Activated CD4-positive, alpha-beta T cell treated with anti-CD3 and anti-CD28 coated beads, Interleukin-2, amount 10 ng/mL, durations not matched to agents 24 days and 14 days (primary cell): ENCODE measurements around the gene PLXNA4. TPM values are rescaled to one million over a fixed set of nuclear protein-coding genes. Genes with fewer than 3 reads are reported as not detected.

ENCODE experiments used
- DNase-seq: peaks from one replicate; pipeline ENCODE4 v3.0.0; 2022
- H3K27ac Mint-ChIP-seq: one replicate; pipeline ENCODE4 v1.8.0; 2022; ENCODE audit warnings: mild to moderate bottlenecking, mixed read lengths
- H3K27me3 Mint-ChIP-seq: one replicate; pipeline ENCODE4 v1.8.0; 2022; ENCODE audit warnings: mixed read lengths
- H3K36me3 Mint-ChIP-seq: one replicate; pipeline ENCODE4 v1.8.0; 2022; ENCODE audit warnings: low read depth, mild to moderate bottlenecking, mixed read lengths
- H3K4me1 Mint-ChIP-seq: one replicate; pipeline ENCODE4 v1.8.0; 2021; ENCODE audit warnings: mixed read lengths
- H3K4me3 Mint-ChIP-seq: one replicate; pipeline ENCODE4 v1.8.0; 2022; ENCODE audit warnings: mild to moderate bottlenecking, moderate library complexity, mixed read lengths
- H3K9me3 Mint-ChIP-seq: one replicate; pipeline ENCODE4 v1.8.0; 2021; ENCODE audit warnings: mixed read lengths
- intact Hi-C: fragments of 100-400 bp; cut with micrococcal nuclease; formaldehyde crosslinking; loops from one replicate; pipeline ENCODE4 v1.15.1; 2023
- total RNA-seq: library from RNA; stranded (reverse); gene quantifications from 2 replicates; pipeline ENCODE4 v1.2.3, GENCODE V29; 2022

Gene PLXNA4
- total RNA-seq, 1 donor from 2014 or later, result 0.70 TPM

- no peaks in the 10 kb centered on the region for H3K36me3 Mint-ChIP-seq
These were observed 445.1 kb downstream of the PLXNA4 start for GRCh38 chr7:132131196-132131595.

DNA sequence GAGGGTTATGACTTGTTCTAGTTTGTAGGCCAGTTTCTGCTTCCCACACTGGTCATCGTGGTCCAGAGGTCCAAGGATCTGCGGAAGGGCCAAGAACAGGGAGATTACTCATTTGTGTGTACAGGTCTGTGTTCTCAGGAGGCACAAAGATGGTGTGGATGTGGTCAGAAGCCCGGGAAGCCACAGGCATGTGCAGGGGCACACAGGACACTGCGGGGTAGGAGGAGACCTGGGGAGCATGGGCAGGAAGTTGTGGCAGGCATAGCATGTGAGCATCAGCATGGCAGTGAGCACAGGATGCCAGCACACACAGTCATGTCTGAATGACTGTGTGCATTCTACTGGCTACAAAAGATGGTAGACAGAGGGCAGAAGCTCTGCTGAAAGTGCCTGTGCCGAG is 445.8 kb downstream of the PLXNA4 start:
- Mint-ChIP-seq H3K36me3 (no peaks in the 10 kb centered on the region), H3K4me1 (no peaks in the 10 kb centered on the region), H3K4me3 (no peak overlapping the region), H3K27me3 (no peaks in the 10 kb centered on the region), H3K27ac (no peak overlapping the region), H3K9me3 (no peaks in the 10 kb centered on the region)
- intact Hi-C loops, result no loop called here
- DNase-seq, result no peak

More at GRCh38 chr7:132131196-132131595, 445.1 kb downstream of the PLXNA4 start:
- Mint-ChIP-seq H3K27ac (no peak overlapping the region), H3K4me1 (no peaks in the 10 kb centered on the region), H3K4me3 (no peak overlapping the region), H3K9me3 (no peaks in the 10 kb centered on the region), H3K27me3 (no peaks in the 10 kb centered on the region)
- intact Hi-C loops, result no loop called here
- no peak for DNase-seq

- Mint-ChIP-seq H3K27me3 (no peaks in the 10 kb centered on the region), H3K4me1 (no peaks in the 10 kb centered on the region), H3K4me3 (no peak overlapping the region), H3K9me3 (no peaks in the 10 kb centered on the region), H3K27ac (no peak overlapping the region), H3K36me3 (no peaks in the 10 kb centered on the region)
- no peak for DNase-seq
- intact Hi-C loops, result no loop called here
These were observed 450.2 kb downstream of the PLXNA4 start for GRCh38 chr7:132125872-132126595.

DNA sequence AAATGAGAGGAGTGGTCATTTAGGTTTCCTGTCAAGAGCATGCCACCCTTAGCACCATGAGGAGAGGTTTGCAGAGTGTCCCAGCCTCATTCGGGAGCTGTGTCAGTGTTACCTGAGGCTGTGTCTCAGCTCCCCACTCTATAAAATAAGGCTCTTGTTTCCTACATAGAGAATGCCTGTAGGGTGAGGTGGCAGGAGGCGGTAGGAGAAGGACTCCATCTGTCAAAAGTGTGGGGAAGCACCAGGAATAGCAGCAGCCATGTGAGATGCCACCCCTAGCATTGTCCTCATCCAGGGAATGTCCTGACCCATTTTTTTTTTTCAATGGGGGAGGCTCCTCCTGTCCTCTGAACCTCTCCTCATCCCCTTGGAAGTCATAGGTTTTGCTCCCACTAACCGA is 451.2 kb downstream of the PLXNA4 start:
- no peaks in the 10 kb centered on the region for H3K9me3 Mint-ChIP-seq
- H3K27ac Mint-ChIP-seq, result no peak overlapping the region
- intact Hi-C loops, result no loop called here
- no peak overlapping the region for H3K4me3 Mint-ChIP-seq
- H3K27me3 Mint-ChIP-seq, result no peaks in the 10 kb centered on the region
- no peak for DNase-seq
- H3K4me1 Mint-ChIP-seq, result no peaks in the 10 kb centered on the region
- no peaks in the 10 kb centered on the region for H3K36me3 Mint-ChIP-seq

DNA sequence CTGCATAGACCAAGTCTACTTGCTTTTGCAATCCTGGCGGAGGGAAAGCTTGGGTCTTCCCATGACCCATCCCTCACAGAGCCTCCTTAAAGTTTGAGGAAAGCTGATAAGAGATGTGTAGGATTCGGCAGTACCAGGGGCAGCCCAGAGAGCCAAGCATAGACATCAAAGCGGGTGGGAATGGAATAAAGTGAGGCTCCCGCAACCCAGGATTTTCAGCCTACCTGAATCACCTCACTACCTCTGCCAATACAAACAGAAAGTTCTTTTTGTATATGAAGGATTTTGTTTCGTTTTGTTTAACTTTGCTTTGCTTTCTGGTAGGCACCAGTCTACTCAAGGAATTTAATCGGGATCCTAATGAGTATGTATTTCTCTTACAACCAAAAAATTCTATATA is 451.7 kb downstream of the PLXNA4 start:
- H3K27ac Mint-ChIP-seq, result no peak overlapping the region
- H3K4me1 Mint-ChIP-seq, result no peaks in the 10 kb centered on the region
- H3K9me3 Mint-ChIP-seq, result no peaks in the 10 kb centered on the region
- no peaks in the 10 kb centered on the region for H3K27me3 Mint-ChIP-seq
- intact Hi-C loops, result no loop called here
- no peaks in the 10 kb centered on the region for H3K36me3 Mint-ChIP-seq
- DNase-seq, result no peak
- H3K4me3 Mint-ChIP-seq, result no peak overlapping the region

DNA sequence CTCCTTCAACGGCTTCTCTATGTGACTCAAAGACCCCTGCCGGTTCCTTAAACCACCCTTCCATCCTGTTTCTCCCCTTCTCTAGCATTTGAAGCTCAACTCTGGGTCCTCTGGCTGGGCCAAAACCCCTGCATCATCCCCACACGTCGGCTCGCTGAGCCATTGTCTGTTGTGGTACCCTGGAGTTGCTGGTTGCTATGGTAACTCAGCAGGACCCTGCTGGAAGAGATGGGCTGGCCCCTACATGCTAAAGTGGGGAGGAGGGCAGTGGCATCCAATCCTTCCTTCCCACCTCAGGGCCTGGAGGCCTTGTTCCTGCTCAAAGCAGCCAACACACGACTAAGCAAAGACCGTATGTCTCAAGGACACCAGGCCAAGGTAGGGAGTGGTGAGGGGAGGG is 452.5 kb downstream of the PLXNA4 start:
- peaks cover 3% of the 10 kb centered on the region for H3K27me3 Mint-ChIP-seq
- no peaks in the 10 kb centered on the region for H3K4me1 Mint-ChIP-seq
- no peak overlapping the region for H3K4me3 Mint-ChIP-seq
- H3K27ac Mint-ChIP-seq, result no peak overlapping the region
- no peaks in the 10 kb centered on the region for H3K9me3 Mint-ChIP-seq
- intact Hi-C loops, result no loop called here
- DNase-seq, result no peak
- H3K36me3 Mint-ChIP-seq, result no peaks in the 10 kb centered on the region

DNA sequence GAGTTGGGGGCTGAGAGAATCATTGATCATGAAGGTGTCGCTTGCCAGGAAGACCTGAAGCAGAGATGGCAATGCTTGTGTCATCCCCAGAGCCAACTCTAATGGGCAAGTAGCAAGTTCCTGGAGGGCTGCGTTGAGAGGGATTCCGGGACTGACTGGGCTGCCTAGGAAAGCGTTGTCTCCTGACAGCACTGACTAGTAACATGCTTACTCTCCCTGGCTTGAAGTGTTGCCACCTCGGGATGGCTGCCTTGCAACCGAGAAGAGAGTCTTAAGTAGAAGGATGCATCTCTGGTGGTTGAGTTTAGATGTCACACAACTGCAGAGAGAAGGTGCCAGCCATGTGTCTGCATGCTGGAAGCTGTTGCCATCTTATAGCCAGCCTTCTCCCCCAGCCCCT is 453.4 kb downstream of the PLXNA4 start:
- no peak for DNase-seq
- intact Hi-C loops, result no loop called here
- Mint-ChIP-seq H3K4me3 (no peak overlapping the region), H3K27ac (no peak overlapping the region), H3K36me3 (no peaks in the 10 kb centered on the region), H3K4me1 (no peaks in the 10 kb centered on the region), H3K9me3 (no peaks in the 10 kb centered on the region), H3K27me3 (peaks cover 5% of the 10 kb centered on the region)

- H3K4me1 Mint-ChIP-seq, result no peaks in the 10 kb centered on the region
- no peak overlapping the region for H3K4me3 Mint-ChIP-seq
- H3K27ac Mint-ChIP-seq, result no peak overlapping the region
- no peak for DNase-seq
- intact Hi-C loops, result no loop called here
- H3K27me3 Mint-ChIP-seq, result peaks cover 5% of the 10 kb centered on the region
- H3K9me3 Mint-ChIP-seq, result no peaks in the 10 kb centered on the region
- H3K36me3 Mint-ChIP-seq, result no peaks in the 10 kb centered on the region
These were observed 454.3 kb downstream of the PLXNA4 start for GRCh38 chr7:132121987-132122386.

DNA sequence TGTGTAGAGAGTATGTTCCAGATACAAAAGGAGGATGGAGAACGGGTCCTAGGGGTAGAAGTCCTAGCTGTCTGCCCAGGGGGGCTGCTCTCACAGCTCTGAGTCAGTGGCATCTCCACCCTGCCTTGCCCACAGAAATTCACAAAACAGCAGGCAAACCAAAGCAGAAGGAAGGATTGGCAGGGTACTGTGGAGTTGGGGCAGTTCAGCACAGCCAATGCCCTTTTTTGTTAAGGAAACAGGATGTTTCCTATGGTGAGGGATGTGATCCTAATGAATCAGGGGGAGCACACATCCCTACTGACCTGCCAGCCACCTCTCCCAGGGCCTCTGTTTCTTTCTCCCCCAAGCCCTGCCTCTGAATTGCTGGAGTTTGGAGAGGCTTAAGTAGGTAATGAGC is 457.6 kb downstream of the PLXNA4 start:
- peaks cover 9% of the 10 kb centered on the region for H3K27me3 Mint-ChIP-seq
- H3K27ac Mint-ChIP-seq, result no peak overlapping the region
- DNase-seq, result no peak
- no peaks in the 10 kb centered on the region for H3K36me3 Mint-ChIP-seq
- no peak overlapping the region for H3K4me3 Mint-ChIP-seq
- H3K4me1 Mint-ChIP-seq, result no peaks in the 10 kb centered on the region
- no peaks in the 10 kb centered on the region for H3K9me3 Mint-ChIP-seq
- intact Hi-C loops, result no loop called here

DNA sequence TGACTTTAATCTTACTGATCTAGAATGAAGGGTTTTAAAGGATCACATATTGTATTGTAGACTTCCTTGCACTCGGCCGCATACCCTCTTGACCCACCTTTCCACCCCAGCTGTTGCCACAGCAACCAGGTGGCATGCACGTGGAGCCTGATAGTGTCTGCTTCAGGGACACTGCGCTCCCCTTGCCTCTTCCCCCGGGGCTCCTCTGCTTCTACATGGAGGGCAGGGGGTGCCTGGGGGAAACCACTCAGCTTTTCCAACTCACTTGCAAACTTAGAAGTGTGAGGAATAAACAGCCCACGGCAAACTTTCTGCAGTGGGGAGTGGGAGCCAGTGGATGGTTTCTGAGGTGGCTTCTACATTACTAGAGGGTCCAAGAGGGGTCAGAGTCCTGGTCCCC is 458.6 kb downstream of the PLXNA4 start:
- Mint-ChIP-seq H3K9me3 (no peaks in the 10 kb centered on the region), H3K27me3 (peaks cover 9% of the 10 kb centered on the region), H3K4me3 (no peak overlapping the region), H3K36me3 (no peaks in the 10 kb centered on the region), H3K27ac (no peak overlapping the region), H3K4me1 (no peaks in the 10 kb centered on the region)
- intact Hi-C loops, result no loop called here
- no peak for DNase-seq

DNA sequence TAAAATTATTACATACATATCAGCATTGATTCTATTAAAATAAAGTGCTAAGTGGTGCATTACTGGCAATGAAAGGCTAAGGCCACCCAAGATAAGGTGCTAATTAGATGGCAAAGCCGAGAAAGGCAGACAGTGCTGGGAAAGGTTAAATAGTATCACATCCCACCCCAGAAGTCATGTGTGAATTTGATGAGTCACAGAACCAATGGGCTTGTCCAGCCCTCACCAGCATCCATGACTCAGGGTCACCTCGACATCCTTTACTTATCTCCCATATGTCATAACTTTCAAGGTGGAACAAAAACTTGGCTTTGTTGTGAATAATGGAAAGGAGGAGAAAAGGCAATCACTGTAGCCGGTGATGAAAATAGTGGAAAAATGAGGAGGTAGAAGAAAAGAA is 459.1 kb downstream of the PLXNA4 start:
- H3K4me3 Mint-ChIP-seq, result no peak overlapping the region
- H3K36me3 Mint-ChIP-seq, result no peaks in the 10 kb centered on the region
- peaks cover 9% of the 10 kb centered on the region for H3K27me3 Mint-ChIP-seq
- no peaks in the 10 kb centered on the region for H3K4me1 Mint-ChIP-seq
- no peaks in the 10 kb centered on the region for H3K9me3 Mint-ChIP-seq
- intact Hi-C loops, result no loop called here
- no peak for DNase-seq
- no peak overlapping the region for H3K27ac Mint-ChIP-seq

GRCh38 chr7:132116369-132116768 is 459.9 kb downstream of the PLXNA4 start:
- no peak overlapping the region for H3K4me3 Mint-ChIP-seq
- DNase-seq, result no peak
- H3K9me3 Mint-ChIP-seq, result no peaks in the 10 kb centered on the region
- peaks cover 9% of the 10 kb centered on the region for H3K27me3 Mint-ChIP-seq
- intact Hi-C loops, result no loop called here
- H3K27ac Mint-ChIP-seq, result no peak overlapping the region
- H3K4me1 Mint-ChIP-seq, result no peaks in the 10 kb centered on the region
- no peaks in the 10 kb centered on the region for H3K36me3 Mint-ChIP-seq

- Mint-ChIP-seq H3K27ac (no peak overlapping the region), H3K4me3 (no peak overlapping the region), H3K36me3 (no peaks in the 10 kb centered on the region), H3K9me3 (no peaks in the 10 kb centered on the region), H3K27me3 (peaks cover 9% of the 10 kb centered on the region), H3K4me1 (no peaks in the 10 kb centered on the region)
- intact Hi-C loops, result no loop called here
- DNase-seq, result no peak
These were observed 460.5 kb downstream of the PLXNA4 start for GRCh38 chr7:132115758-132116157.

DNA sequence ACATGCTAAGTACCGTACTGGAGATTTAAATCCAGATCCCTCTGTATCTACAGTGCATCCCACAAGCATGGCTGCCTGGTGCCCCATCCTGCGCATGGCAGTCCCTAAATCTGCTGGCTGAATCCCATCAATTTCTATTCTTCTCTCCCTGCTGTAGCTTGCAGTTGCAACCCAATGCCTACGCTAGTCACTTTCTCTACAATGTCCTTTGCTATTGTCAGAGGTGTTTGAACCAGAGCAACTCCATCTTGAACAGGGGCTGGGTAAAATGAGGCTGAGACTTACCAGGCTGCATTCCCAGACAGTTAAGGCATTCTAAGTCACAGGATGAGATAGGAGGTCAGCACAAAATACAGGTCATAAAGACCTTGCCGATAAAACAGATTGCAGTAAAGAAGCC is 461.2 kb downstream of the PLXNA4 start:
- H3K9me3 Mint-ChIP-seq, result no peaks in the 10 kb centered on the region
- no peaks in the 10 kb centered on the region for H3K4me1 Mint-ChIP-seq
- peaks cover 12% of the 10 kb centered on the region for H3K27me3 Mint-ChIP-seq
- H3K36me3 Mint-ChIP-seq, result no peaks in the 10 kb centered on the region
- DNase-seq, result no peak
- intact Hi-C loops, result no loop called here
- no peak overlapping the region for H3K4me3 Mint-ChIP-seq
- no peak overlapping the region for H3K27ac Mint-ChIP-seq

DNA sequence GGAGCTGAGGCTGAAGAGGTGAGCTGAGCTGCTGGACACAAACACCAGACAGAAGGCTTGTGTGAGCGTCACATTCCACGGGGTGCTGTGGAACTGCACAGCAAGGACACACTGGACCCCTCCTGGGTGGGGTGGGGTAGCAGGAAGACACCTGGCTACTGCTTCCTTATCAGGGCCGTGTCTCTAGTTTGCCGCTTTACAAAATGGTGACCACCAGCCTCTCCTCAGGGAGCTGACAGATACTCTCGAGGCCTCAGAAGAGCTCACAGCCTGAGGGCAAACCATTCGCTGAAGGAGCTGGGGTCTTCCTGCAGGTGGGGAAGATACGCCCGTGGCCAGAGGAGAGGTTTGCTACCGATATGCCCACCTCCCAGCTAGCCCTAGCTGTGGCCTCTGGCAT is 461.9 kb downstream of the PLXNA4 start:
- Mint-ChIP-seq H3K36me3 (no peaks in the 10 kb centered on the region), H3K4me1 (no peaks in the 10 kb centered on the region), H3K4me3 (no peak overlapping the region), H3K9me3 (no peaks in the 10 kb centered on the region), H3K27me3 (peaks cover 12% of the 10 kb centered on the region), H3K27ac (no peak overlapping the region)
- no peak for DNase-seq
- intact Hi-C loops, result no loop called here
